HG03097 (cell line): Measurements from ENCODE around the gene CACNA1G.

ENCODE experiments used
- ATAC-seq: cut with Tn5 transposase; IDR thresholded peaks from one replicate; pipeline ENCODE4 v1.9.1; 2021; ENCODE audit not compliant: unreplicated experiment, low FRiP score

CACNA1G gene

GRCh38 chr17:50585346-50585745 lies 24.8 kb downstream of the CACNA1G start:
- no peak for ATAC-seq

GRCh38 chr17:50585891-50586290 lies 25.4 kb downstream of the CACNA1G start:
- no peak for ATAC-seq

GRCh38 chr17:50586421-50587247 lies 26.1 kb downstream of the CACNA1G start:
- ATAC-seq = no peak

GRCh38 chr17:50587571-50587970 lies 27.1 kb downstream of the CACNA1G start:
- ATAC-seq = no peak

- no peak for ATAC-seq
Measured at GRCh38 chr17:50588391-50589049, 28.0 kb downstream of the CACNA1G start.

- ATAC-seq = no peak
Measured at GRCh38 chr17:50589095-50589705, 28.7 kb downstream of the CACNA1G start.

- no peak for ATAC-seq
Measured at GRCh38 chr17:50590946-50591737, 30.6 kb downstream of the CACNA1G start.

- no peak for ATAC-seq
Measured at GRCh38 chr17:50593321-50593720, 32.8 kb downstream of the CACNA1G start.

GRCh38 chr17:50594128-50594823 lies 33.8 kb downstream of the CACNA1G start:
- no peak for ATAC-seq

GRCh38 chr17:50594892-50595291 lies 34.4 kb downstream of the CACNA1G start:
- no peak for ATAC-seq

GRCh38 chr17:50596191-50597037 lies 35.9 kb downstream of the CACNA1G start:
- ATAC-seq = no peak

GRCh38 chr17:50598487-50598886 lies 38.0 kb downstream of the CACNA1G start:
- ATAC-seq = no peak

- ATAC-seq = no peak
Measured at GRCh38 chr17:50599606-50600005, 39.1 kb downstream of the CACNA1G start.

- ATAC-seq = no peak
Measured at GRCh38 chr17:50601823-50602375, 41.4 kb downstream of the CACNA1G start.

GRCh38 chr17:50602836-50603235 lies 42.3 kb downstream of the CACNA1G start:
- no peak for ATAC-seq

GRCh38 chr17:50603340-50603739 lies 42.8 kb downstream of the CACNA1G start:
- no peak for ATAC-seq

- no peak for ATAC-seq
Measured at GRCh38 chr17:50604513-50604912, 44.0 kb downstream of the CACNA1G start.

- no peak for ATAC-seq
Measured at GRCh38 chr17:50605429-50605828, 44.9 kb downstream of the CACNA1G start.
